ENCODE measurements around the gene HDAC4.

DNA sequence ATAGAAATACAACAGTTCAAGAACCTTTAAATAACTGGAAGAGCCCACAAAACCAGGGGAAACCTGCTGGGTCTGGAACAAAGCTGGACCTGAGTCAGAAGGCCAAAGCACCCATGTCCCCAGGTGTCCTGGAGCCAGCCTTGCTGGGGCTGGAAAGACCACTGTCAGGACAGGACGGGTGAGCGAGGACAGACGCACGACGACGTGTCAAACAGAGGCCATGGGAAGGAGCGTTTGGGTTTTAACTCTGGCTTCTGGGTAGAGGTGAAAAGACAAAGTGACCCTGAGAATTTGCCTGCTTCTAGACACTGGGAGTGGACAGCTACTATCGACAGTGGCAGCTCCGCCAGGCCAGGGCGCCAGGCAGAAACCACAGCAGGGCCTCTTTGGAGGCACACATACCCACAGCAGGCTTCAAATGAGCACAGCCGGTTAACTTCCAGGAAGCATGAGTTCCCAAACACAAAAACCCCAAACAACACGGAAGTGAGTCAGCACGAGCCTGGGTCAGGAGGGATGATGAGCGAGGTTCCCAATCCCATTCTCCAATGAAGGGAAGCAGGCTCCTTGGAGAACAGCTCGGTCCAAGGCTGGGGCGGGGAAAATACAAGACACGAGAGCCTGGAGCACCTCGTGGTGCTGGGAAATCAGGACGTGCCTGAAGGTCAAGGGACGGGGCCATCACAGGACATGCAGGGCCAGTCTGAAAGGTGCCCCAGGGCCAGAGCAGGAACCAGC, 344.9 kb downstream of the HDAC4 start:
- TF ChIP-seq, protein P1, sequence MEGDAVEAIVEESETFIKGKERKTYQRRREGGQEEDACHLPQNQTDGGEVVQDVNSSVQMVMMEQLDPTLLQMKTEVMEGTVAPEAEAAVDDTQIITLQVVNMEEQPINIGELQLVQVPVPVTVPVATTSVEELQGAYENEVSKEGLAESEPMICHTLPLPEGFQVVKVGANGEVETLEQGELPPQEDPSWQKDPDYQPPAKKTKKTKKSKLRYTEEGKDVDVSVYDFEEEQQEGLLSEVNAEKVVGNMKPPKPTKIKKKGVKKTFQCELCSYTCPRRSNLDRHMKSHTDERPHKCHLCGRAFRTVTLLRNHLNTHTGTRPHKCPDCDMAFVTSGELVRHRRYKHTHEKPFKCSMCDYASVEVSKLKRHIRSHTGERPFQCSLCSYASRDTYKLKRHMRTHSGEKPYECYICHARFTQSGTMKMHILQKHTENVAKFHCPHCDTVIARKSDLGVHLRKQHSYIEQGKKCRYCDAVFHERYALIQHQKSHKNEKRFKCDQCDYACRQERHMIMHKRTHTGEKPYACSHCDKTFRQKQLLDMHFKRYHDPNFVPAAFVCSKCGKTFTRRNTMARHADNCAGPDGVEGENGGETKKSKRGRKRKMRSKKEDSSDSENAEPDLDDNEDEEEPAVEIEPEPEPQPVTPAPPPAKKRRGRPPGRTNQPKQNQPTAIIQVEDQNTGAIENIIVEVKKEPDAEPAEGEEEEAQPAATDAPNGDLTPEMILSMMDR (tag by site-specific recombination; IDR thresholded peaks at IDR 0.05) = no peak
- TF ChIP-seq TCF7L2 (IDR thresholded peaks at IDR 0.05; ENCODE audit: borderline replicate concordance, low read depth, low read length) (no peak), ZNF404 (tag by site-specific recombination; IDR thresholded peaks at IDR 0.05) (no peak), FEZF1 (tag by site-specific recombination; IDR thresholded peaks at IDR 0.05) (no peak)
- TF ChIP-seq, protein P2, sequence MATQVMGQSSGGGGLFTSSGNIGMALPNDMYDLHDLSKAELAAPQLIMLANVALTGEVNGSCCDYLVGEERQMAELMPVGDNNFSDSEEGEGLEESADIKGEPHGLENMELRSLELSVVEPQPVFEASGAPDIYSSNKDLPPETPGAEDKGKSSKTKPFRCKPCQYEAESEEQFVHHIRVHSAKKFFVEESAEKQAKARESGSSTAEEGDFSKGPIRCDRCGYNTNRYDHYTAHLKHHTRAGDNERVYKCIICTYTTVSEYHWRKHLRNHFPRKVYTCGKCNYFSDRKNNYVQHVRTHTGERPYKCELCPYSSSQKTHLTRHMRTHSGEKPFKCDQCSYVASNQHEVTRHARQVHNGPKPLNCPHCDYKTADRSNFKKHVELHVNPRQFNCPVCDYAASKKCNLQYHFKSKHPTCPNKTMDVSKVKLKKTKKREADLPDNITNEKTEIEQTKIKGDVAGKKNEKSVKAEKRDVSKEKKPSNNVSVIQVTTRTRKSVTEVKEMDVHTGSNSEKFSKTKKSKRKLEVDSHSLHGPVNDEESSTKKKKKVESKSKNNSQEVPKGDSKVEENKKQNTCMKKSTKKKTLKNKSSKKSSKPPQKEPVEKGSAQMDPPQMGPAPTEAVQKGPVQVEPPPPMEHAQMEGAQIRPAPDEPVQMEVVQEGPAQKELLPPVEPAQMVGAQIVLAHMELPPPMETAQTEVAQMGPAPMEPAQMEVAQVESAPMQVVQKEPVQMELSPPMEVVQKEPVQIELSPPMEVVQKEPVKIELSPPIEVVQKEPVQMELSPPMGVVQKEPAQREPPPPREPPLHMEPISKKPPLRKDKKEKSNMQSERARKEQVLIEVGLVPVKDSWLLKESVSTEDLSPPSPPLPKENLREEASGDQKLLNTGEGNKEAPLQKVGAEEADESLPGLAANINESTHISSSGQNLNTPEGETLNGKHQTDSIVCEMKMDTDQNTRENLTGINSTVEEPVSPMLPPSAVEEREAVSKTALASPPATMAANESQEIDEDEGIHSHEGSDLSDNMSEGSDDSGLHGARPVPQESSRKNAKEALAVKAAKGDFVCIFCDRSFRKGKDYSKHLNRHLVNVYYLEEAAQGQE (tag by site-specific recombination; IDR thresholded peaks at IDR 0.05) = no peak
- TF ChIP-seq, protein P3, sequence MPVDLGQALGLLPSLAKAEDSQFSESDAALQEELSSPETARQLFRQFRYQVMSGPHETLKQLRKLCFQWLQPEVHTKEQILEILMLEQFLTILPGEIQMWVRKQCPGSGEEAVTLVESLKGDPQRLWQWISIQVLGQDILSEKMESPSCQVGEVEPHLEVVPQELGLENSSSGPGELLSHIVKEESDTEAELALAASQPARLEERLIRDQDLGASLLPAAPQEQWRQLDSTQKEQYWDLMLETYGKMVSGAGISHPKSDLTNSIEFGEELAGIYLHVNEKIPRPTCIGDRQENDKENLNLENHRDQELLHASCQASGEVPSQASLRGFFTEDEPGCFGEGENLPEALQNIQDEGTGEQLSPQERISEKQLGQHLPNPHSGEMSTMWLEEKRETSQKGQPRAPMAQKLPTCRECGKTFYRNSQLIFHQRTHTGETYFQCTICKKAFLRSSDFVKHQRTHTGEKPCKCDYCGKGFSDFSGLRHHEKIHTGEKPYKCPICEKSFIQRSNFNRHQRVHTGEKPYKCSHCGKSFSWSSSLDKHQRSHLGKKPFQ (tag by site-specific recombination; IDR thresholded peaks at IDR 0.05) = no peak
